RWPE2 (cell line): Measurements from ENCODE around the gene CCS.
"Not testable (repeated sequence)": the region's sequence is repeated elsewhere in the genome, so short reads cannot be mapped to it uniquely, and the experiment has no call there.

Source experiments
- ATAC-seq: fragments of 200-7000 bp; cut with Tn5 transposase; 3 replicates; pipeline ENCODE4 v1.9.1; 2021; ENCODE audit warnings: low read depth
- DNase-seq: peaks from one replicate; pipeline ENCODE4 v3.0.0-alpha.2; 2020; ENCODE audit warnings: low spot score
- H3K27ac ChIP-seq: fragments of 450-650 bp; 2 replicates; pipeline ENCODE4 v1.5.1; 2017; ENCODE audit warnings: mild to moderate bottlenecking; ENCODE audit not compliant: poor library complexity, severe bottlenecking
- H3K27me3 ChIP-seq: fragments of 250-450 bp; sonication (Bioruptor Pico); 2 replicates; pipeline ENCODE4 v1.5.1; 2021; ENCODE audit warnings: mild to moderate bottlenecking, moderate library complexity; ENCODE audit not compliant: insufficient read depth, poor library complexity, severe bottlenecking
- H3K36me3 ChIP-seq: fragments of 250-450 bp; sonication (Bioruptor Pico); 2 replicates; pipeline ENCODE4 v1.5.1; 2020; ENCODE audit warnings: low read depth, mild to moderate bottlenecking, moderate library complexity
- H3K4me1 ChIP-seq: fragments of 250-450 bp; sonication (Bioruptor Pico); 2 replicates; pipeline ENCODE4 v1.5.1; 2021; ENCODE audit warnings: mild to moderate bottlenecking, moderate library complexity; ENCODE audit not compliant: insufficient read depth, poor library complexity, severe bottlenecking
- H3K4me3 ChIP-seq: fragments of 250-450 bp; sonication (Bioruptor Pico); 2 replicates; pipeline ENCODE4 v1.5.1; 2021; ENCODE audit warnings: mild to moderate bottlenecking, moderate library complexity; ENCODE audit not compliant: severe bottlenecking
- H3K9me3 ChIP-seq: fragments of 250-450 bp; sonication (Bioruptor Pico); 2 replicates; pipeline ENCODE4 v1.5.1; 2021; ENCODE audit warnings: mild to moderate bottlenecking, moderate library complexity; ENCODE audit not compliant: severe bottlenecking
- TF ChIP-seq, protein P1 (sequence below): fragments of 450-650 bp; IDR thresholded peaks from one replicate; pipeline ENCODE4 v1.5.1; 2017; ENCODE audit warnings: mild to moderate bottlenecking, moderate library complexity; ENCODE audit not compliant: poor library complexity, severe bottlenecking

Gene CCS

DNA sequence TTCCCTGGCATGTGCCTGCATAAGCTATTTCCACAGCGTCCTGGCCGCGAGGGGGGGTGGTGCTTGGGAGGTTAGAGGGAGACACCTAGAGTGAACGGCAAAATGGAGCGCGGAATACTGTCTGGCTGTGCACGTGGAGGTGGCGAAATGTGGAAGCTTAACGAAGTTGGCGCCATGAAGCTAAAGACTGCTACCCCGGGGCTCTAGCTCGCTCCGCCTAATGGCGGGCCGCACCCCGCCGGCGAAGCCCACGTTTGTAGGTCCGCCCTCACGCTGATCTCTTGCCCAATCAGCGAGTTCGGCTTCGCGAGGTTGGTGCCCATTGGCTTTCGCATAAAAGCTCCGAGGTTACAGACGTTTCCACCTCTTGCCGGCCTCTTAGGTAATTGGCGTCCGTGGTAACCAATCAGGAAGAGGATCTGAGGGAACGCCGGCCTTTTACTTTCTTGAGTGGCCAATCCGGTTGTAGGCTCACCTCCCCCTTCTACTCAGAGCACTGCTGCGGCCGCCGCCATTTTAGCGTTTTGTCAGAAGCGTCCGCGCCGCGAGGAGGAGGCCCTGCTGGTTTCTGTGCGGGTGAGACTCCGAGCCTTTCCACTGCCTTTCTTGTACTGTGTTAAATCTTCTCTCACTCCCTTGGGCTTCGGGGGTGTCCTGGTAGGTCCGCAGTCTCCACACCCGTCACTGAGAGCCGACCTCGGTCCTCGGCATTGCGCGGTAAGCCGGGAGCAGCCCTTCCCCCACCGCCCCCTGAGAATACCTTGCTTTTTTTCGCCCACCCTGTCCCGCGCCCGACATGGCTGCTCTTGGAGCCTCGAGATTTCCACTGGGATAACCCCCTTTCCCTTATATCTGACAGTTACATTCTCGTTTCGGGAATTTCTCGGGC is 45.4 kb downstream of the CCS start, which contains the start of gene RBM4:
Gene RBM4 (plus strand): TSS at position 527 of the 889 bp plus-strand sequence. CDS start 1,009 bp downstream, outside the sequence.
- Histone ChIP-seq H3K27me3 (no peaks in the 10 kb centered on the region), H3K9me3 (no peaks in the 10 kb centered on the region), H3K4me3 (peak within 1 kb of the TSS; percentile 81), H3K4me1 (peaks cover 45% of the 10 kb centered on the region), H3K27ac (peak within 1 kb of the TSS; percentile 61), H3K36me3 (peaks cover 68% of the 10 kb centered on the region)
- TF ChIP-seq, protein P1, sequence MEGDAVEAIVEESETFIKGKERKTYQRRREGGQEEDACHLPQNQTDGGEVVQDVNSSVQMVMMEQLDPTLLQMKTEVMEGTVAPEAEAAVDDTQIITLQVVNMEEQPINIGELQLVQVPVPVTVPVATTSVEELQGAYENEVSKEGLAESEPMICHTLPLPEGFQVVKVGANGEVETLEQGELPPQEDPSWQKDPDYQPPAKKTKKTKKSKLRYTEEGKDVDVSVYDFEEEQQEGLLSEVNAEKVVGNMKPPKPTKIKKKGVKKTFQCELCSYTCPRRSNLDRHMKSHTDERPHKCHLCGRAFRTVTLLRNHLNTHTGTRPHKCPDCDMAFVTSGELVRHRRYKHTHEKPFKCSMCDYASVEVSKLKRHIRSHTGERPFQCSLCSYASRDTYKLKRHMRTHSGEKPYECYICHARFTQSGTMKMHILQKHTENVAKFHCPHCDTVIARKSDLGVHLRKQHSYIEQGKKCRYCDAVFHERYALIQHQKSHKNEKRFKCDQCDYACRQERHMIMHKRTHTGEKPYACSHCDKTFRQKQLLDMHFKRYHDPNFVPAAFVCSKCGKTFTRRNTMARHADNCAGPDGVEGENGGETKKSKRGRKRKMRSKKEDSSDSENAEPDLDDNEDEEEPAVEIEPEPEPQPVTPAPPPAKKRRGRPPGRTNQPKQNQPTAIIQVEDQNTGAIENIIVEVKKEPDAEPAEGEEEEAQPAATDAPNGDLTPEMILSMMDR: no peak
- ATAC-seq (peak; percentile 91), DNase-seq (peak; percentile 97)

DNA sequence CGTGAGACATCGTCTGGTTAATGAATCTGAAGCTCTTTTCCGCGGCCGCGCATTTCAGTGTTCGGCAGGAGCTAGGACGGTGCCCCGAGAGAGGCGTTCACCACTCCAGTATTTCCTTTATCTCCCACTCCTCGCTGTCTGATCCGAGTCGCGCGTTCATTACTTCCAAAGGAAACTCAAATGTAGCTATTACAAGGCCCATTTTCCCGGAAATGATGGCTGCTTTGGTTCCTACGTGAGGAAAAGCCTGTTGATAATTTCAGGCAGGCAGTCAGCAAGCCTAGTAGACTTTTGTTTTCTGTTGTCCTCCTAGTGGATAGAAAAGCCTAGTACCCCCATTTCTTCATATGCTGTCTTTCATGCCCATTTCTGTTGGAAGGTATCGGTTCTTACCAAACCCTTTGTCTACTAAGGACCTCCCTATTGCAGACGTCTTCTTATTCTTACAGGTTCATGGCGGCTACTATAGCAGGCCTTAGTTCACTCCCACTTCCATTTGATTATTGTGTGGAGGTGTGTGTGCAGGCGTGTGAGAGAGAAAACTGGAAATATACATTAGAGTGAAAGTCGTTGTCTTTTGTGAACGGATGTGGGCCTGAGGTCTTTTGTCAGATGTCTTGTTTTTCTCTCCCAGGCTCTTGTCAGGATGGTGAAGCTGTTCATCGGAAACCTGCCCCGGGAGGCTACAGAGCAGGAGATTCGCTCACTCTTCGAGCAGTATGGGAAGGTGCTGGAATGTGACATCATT is 46.3 kb downstream of the CCS start:
- Histone ChIP-seq H3K4me3 (peak overlapping the region; percentile 81), H3K9me3 (no peaks in the 10 kb centered on the region), H3K27me3 (no peaks in the 10 kb centered on the region), H3K4me1 (peaks cover 45% of the 10 kb centered on the region), H3K27ac (peak overlapping the region; percentile 61), H3K36me3 (peaks cover 68% of the 10 kb centered on the region)
- ATAC-seq (no peak), DNase-seq (no peak)
- TF ChIP-seq, protein P1: no peak

DNA sequence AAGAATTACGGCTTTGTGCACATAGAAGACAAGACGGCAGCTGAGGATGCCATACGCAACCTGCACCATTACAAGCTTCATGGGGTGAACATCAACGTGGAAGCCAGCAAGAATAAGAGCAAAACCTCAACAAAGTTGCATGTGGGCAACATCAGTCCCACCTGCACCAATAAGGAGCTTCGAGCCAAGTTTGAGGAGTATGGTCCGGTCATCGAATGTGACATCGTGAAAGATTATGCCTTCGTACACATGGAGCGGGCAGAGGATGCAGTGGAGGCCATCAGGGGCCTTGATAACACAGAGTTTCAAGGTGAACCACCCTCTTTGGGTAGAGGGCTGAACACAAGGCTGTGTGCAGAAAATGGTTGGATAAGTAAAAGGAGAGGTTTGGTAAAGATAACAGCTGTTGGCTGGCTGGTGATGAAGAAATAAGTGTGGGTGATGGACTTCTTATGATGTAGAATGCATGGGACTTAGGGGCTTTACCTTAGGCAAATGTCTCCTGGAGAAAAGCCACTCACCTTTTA is 46.9 kb downstream of the CCS start:
- H3K36me3 ChIP-seq: peaks cover 68% of the 10 kb centered on the region
- H3K9me3 ChIP-seq, H3K27me3 ChIP-seq, ATAC-seq, DNase-seq: not testable (repeated sequence)
- H3K27ac ChIP-seq: peak overlapping the region; percentile 61
- H3K4me1 ChIP-seq: peaks cover 45% of the 10 kb centered on the region
- H3K4me3 ChIP-seq: peak overlapping the region; percentile 81

DNA sequence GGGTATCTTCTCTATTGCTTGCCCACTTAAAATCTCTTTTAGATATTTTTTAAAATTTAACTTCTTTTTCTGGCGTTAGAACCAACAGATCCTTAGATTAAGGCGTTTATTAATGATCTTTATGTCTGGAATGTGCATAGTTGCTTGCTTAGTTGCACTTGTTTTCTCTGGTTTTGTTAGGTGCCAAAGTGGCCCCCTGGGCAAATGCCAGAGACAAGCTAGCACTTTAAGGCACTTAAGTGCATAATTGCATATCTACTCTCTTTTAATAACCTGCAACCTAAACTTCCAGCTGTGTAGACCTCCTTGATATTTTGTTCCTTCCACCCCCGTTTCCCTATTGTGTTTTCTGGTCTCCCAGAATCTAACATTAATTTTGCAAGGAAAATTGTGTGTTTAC is 48.8 kb downstream of the CCS start:
- Histone ChIP-seq H3K4me3 (no peak overlapping the region), H3K36me3 (peaks cover 81% of the 10 kb centered on the region), H3K9me3 (no peaks in the 10 kb centered on the region), H3K4me1 (peaks cover 45% of the 10 kb centered on the region), H3K27me3 (no peaks in the 10 kb centered on the region), H3K27ac (no peak overlapping the region)
- DNase-seq (no peak), ATAC-seq (no peak)
- TF ChIP-seq, protein P1: no peak

DNA sequence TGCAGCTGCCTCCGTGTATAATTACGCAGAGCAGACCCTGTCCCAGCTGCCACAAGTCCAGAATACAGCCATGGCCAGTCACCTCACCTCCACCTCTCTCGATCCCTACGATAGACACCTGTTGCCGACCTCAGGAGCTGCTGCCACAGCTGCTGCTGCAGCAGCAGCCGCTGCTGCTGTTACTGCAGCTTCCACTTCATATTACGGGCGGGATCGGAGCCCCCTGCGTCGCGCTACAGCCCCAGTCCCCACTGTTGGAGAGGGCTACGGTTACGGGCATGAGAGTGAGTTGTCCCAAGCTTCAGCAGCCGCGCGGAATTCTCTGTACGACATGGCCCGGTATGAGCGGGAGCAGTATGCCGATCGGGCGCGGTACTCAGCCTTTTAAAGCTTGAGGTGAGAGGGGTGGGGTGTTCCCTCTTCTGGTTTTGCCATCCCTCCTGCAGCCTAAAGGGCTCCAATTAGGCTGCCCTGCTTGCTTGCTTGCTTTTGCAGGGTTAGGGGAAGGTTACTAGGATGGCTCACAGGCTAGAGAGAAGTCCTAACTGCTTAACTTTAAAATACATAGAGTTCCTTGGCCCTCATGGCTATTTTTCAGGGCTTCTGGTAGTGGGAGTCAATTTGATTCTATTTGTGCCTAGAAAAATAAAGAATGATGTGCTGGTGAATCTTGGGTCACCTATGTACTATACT is 50.9 kb downstream of the CCS start:
- no peaks in the 10 kb centered on the region for H3K9me3 ChIP-seq
- no peak for ATAC-seq
- H3K36me3 ChIP-seq: peaks cover 94% of the 10 kb centered on the region
- TF ChIP-seq, protein P1: no peak
- H3K27ac ChIP-seq: no peak overlapping the region
- H3K4me3 ChIP-seq: no peak overlapping the region
- peaks cover 36% of the 10 kb centered on the region for H3K4me1 ChIP-seq
- no peaks in the 10 kb centered on the region for H3K27me3 ChIP-seq
- DNase-seq: no peak
